NCI-H226 (cell line): ENCODE measurements around the gene KHSRP.
A peak's percentile ranks its signal among the peaks of the same experiment; 100 is the strongest.

Experiments
- DNase-seq: peaks from one replicate; pipeline ENCODE4 v3.0.0-alpha.2; 2015

The KHSRP gene, protein sequence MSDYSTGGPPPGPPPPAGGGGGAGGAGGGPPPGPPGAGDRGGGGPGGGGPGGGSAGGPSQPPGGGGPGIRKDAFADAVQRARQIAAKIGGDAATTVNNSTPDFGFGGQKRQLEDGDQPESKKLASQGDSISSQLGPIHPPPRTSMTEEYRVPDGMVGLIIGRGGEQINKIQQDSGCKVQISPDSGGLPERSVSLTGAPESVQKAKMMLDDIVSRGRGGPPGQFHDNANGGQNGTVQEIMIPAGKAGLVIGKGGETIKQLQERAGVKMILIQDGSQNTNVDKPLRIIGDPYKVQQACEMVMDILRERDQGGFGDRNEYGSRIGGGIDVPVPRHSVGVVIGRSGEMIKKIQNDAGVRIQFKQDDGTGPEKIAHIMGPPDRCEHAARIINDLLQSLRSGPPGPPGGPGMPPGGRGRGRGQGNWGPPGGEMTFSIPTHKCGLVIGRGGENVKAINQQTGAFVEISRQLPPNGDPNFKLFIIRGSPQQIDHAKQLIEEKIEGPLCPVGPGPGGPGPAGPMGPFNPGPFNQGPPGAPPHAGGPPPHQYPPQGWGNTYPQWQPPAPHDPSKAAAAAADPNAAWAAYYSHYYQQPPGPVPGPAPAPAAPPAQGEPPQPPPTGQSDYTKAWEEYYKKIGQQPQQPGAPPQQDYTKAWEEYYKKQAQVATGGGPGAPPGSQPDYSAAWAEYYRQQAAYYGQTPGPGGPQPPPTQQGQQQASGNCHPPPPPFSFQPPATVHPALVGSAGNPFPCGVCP

GRCh38 chr19:6424195-6424938 is at the start of gene KHSRP:
TSS of gene KHSRP (minus strand) at chr19:6424811. CDS start at chr19:6424701, 110 bp downstream.
- DNase-seq, result no peak

- no peak for DNase-seq
Measured at GRCh38 chr19:6473647-6474046, 49.0 kb upstream of the KHSRP start.

GRCh38 chr19:6472713-6473112 is 48.1 kb upstream of the KHSRP start:
- no peak for DNase-seq

GRCh38 chr19:6471076-6471475 is 46.5 kb upstream of the KHSRP start:
- no peak for DNase-seq

DNA sequence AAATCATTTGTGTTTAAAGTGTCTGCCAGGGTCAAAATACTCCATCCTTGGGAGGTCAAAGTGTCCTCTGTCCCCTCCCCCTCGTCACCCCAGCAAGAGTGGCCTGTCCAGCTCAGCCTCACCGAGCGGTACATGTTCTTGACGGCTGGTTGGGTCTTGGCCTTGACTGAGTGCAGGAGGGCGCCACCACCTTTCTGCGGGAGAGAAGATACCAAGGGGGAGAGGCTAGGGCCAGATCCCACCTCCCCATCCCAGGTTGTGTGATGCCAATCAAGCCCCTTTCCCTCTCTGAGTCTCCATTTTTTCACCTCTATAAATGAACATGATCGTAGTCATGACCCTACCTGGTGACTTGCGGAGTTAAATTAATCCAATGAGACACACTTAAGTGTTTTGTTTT is 45.6 kb upstream of the KHSRP start:
- DNase-seq, result no peak

- no peak for DNase-seq
Measured at GRCh38 chr19:6467384-6467783, 42.8 kb upstream of the KHSRP start.

DNA sequence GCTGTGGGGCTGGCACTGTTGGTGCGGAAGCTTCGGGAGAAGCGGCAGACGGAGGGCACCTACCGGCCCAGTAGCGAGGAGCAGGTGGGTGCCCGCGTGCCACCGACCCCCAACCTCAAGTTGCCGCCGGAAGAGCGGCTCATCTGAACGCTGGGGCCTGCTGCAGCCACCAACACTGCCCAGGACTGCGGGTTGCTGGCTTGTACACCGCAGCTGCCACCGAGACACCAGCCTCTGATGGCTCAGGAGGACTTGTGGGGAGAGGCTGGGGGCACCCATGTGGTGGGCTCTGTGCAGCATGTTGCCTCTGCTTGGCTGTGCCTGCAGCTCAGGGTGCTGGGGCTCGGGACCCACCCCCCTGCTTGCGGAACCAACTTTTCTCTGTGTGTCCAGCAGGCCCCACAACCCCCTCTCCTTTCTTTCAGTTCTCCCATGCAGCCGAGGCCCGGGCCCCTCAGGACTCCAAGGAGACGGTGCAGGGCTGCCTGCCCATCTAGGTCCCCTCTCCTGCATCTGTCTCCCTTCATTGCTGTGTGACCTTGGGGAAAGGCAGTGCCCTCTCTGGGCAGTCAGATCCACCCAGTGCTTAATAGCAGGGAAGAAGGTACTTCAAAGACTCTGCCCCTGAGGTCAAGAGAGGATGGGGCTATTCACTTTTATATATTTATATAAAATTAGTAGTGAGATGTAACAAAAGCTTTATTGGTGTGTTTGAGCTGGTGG is 42.1 kb upstream of the KHSRP start:
- no peak for DNase-seq

DNA sequence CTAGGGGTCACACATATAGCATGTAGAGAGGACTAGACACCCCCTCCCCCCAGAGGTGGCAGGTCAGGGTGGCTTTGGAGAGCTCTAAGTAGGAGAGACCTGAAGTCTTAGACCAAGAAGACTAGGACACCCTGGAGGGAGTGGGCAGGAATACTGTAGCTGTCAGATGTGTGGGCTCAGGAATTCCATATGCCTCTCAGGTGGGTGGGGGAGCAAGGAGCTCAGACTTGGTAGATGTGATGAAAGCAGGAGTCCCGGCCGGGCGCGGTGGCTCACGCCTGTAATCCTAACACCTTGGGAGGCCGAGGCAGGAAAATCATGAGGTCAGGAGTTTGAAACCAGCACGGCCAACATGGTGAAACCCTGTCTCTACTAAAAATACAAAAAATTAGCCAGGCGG is 41.1 kb upstream of the KHSRP start:
- DNase-seq, result no peak

GRCh38 chr19:6465006-6465405 is 40.4 kb upstream of the KHSRP start:
- no peak for DNase-seq

GRCh38 chr19:6464070-6464873 is 39.7 kb upstream of the KHSRP start, which contains the start of gene CRB3:
TSS of gene CRB3 (plus strand) at chr19:6464271. CDS start at chr19:6464702, 431 bp downstream.
- no peak for DNase-seq

GRCh38 chr19:6460099-6460884 is 35.7 kb upstream of the KHSRP start:
- DNase-seq, result peak; percentile 99

DNA sequence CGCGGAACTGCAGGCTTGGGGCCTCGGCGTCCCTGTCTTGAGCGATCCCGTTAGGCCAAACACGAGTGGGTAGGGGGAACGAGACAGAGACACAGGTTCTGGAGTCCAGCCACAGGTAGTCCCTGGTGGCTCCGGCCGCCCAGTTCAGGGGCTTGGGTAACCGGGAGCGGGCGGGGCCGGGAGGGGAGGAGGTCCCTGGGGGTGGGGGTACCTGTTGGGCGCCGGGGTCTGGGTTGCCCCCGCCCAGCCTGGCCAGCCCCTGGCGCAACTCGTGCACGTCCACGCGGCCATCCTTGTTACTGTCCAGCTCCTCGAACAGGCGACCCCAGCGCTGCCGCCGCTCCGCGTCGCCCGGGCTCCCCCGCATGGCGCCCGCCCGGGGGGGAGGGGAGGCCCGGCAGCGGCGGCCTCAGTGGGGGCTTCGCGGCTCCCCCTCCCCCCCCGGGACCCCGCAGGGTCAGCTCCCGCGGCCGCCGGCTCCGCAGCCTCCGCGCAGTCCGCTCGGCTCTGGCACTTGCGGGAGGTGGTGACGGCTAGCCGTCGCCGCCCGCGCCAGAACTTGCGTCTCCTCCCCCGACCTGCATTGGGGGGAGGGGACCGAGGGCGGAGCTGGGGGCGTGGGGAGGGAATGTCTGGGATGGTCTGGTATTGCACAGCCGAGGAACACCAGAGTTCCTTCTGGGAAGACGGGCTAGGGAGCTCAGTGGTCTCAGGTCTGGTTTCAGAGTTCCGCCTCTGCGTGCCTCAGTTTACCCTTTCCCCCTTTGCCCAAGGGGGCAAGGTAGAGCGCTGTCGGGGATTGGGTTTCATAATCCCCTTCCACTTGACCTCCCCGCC is 34.9 kb upstream of the KHSRP start, which contains the start of gene SLC25A23:
Gene SLC25A23 (minus strand): TSS at position 531 of the 837 bp plus-strand sequence. CDS start 164 bp downstream, at position 367.
- peak; percentile 66 for DNase-seq

DNA sequence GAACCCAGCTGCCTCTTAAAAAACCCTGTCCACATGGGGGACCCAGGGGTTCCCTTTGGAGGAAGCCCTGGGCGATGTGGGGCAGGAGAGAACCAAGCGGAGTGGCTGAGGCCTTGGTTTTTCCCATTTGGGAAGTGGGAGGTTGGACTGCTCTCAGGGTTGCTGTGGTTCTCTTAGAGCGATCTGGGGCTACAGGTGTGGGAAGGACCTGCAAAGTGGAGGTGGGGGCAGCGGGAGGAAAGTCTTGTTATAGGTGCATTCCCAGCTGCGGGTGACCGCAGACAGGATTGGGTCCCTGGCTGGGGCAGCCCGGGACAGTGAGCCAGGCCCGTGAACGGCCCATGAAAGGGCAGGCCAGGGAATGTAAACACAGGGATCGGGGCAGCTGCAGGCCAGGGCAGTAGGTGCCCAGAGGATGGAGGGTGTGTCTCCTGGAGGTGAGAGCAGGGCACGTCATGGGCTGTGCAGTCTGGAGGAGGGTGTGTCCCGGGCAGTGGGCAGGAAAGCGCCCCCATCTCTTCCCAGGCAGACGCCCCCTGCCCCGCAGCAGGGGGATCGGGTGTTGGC is 34.2 kb upstream of the KHSRP start:
- no peak for DNase-seq

GRCh38 chr19:6457958-6458694 is 33.5 kb upstream of the KHSRP start:
- peak; percentile 13 for DNase-seq

DNA sequence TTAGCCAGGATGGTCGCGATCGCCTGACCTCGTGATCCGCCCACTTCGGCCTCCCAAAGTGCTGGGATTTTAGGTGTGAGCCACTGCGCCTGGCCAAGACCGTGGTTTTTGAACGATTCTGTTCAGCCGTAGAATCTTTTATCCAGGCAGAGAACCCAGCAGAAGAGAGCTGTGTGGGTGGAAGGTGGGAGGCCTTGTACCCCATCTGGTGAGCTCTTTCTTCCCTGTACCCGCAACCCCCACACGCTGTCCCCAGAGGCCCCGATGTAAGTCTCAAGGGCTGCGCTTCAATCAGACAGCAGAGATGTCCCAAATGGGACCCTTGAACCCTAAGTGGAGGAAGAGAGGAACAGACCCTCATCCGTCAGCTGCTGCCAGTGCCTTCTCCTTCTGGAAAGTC is 31.3 kb upstream of the KHSRP start:
- no peak for DNase-seq

DNA sequence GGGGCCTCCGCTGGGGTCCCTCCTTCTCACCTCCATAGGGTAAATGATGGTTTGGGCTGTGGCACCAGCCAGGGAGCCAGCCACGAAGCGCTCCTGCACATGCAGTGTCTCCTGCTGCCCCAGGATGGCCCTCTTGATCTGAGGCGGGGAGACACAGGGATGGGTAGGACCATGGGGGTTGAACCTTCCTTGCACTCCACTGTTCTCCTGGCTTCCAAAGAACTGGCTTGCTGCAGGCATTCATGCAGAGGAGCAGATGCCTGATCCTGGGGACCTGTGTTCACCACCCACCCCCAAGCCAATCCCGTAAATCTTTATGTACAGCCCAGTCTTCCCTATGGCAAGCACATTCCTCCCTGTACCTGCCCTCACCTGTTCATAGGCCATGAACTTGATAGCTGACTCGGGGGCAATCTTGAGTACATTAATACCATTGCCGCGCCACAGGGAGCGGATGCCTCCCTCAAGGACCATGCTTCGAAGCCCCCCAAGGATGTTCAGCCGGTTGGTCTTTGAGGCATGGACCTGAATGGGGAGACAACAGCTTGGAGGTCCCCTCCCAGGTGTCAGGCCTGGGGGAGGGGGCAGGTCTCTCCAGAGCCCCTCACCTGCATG is 29.4 kb upstream of the KHSRP start:
- DNase-seq, result no peak

DNA sequence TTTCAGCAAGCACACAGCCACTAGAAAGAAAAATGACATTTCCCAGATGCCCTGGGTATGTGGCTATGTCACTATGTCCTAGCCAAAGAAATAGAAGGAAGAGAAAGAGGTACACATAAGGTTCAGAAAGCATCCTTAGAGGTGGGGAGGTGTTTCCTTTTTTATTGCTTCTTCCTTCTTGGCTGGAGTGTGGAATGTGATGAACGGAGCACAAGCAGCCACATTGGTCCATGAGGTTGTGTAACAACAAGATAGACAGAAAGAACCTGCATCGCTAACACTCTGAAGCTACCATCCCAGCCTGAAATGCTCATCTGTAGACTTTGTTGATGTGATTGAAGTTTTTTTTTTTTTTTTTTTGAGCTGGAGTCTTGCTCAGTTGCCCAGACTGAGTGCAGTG is 28.3 kb upstream of the KHSRP start:
- DNase-seq, result no peak

DNA sequence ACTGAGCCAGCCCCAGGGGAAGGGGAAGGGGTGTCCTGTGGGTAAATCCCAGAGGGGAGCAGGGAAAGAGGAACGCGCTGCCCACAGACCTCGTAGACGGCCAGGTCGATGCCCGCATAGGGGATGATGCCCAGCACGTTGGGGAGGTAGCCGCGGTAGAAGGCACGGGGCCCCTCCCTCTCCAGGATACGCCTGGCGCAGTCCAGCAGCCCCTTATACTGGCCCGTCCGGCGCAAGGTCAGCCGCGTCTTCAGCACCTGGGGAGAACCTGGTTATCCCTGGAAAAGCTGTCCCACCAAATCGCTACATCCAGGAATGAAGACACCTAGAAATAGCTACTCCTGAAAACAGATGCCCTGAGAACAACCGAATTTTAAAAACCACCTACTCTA is 27.6 kb upstream of the KHSRP start:
- no peak for DNase-seq
